OCI-LY1 (cell line): Measurements from ENCODE around the gene COL15A1.

ENCODE experiments used
- EZH2 ChIP-seq: fragments of 200-600 bp; sonication (generic), shearing (Covaris generic); IDR thresholded peaks from 2 replicates; pipeline ENCODE4 v1.8.0; 2017; ENCODE audit warnings: borderline replicate concordance, mixed run types, mild to moderate bottlenecking, antibody characterized with exemption, low read length, moderate library complexity, mixed read lengths
- TF ChIP-seq, protein P1 (sequence below): fragments of 200-600 bp; sonication (generic), shearing (Covaris generic); IDR thresholded peaks from 2 replicates; pipeline ENCODE4 v1.5.1; 2017; ENCODE audit warnings: mild to moderate bottlenecking, antibody characterized with exemption, low read length, moderate library complexity, mixed read lengths

DNA sequence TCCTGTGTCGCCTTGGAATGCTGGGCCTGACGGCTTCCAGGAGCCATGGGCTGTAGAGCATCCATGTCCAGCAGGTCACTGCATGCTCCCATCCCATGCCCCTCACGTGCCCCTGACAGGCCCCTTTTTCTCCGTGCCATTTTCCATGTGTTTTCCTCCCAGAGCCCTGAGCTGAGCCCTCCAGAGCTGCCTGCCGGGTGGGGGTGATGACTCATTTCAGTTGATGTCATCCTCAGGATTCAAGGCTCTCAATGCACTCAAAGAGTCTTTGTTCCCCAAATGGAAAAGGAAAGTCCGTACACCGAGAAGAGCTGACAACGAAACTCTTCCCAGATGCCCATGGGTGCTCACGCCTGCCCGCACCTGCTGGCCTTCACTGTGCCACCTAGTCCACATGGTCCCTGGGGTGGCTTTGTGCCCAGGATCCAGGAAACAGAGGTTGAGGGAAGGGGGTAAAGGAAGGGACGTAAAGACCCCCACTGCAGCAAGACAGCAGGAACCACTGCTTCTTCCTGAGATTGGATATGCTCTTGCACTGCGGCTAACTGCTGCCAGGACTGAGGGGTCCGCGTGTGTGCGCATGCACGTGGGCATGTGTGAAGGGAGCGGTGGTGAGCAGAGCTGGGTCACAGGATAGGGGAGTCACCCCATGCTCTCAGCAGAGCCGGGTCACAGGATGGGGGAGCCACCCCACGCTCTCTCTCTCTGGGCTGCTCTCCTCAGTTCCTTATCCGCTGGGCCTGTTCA lies 27.6 kb downstream of the COL15A1 start:
- TF ChIP-seq EZH2: no peak
- TF ChIP-seq, protein P1, sequence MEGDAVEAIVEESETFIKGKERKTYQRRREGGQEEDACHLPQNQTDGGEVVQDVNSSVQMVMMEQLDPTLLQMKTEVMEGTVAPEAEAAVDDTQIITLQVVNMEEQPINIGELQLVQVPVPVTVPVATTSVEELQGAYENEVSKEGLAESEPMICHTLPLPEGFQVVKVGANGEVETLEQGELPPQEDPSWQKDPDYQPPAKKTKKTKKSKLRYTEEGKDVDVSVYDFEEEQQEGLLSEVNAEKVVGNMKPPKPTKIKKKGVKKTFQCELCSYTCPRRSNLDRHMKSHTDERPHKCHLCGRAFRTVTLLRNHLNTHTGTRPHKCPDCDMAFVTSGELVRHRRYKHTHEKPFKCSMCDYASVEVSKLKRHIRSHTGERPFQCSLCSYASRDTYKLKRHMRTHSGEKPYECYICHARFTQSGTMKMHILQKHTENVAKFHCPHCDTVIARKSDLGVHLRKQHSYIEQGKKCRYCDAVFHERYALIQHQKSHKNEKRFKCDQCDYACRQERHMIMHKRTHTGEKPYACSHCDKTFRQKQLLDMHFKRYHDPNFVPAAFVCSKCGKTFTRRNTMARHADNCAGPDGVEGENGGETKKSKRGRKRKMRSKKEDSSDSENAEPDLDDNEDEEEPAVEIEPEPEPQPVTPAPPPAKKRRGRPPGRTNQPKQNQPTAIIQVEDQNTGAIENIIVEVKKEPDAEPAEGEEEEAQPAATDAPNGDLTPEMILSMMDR: no peak
